HepG2 (cell line): ENCODE data around the gene RAC3.

Source experiments
- ATM ChIP-seq: fragments of 450-650 bp; IDR thresholded peaks from 2 replicates; pipeline ENCODE4 v1.7.1; 2017; ENCODE audit warnings: mild to moderate bottlenecking, borderline replicate concordance
- CTCF ChIP-seq: sonication (generic); formaldehyde crosslinking; IDR thresholded peaks from 2 replicates; pipeline ENCODE4 v1.5.0; 2020; ENCODE audit warnings: mild to moderate bottlenecking, missing genetic modification reagents, moderate library complexity
- EP300 ChIP-seq, 3 experiments: sonication (generic) in 1 of 3; formaldehyde crosslinking in 1 of 3; IDR thresholded peaks; 2 replicates each; pipeline versions ENCODE4 v1.5.1 to v1.6.1; 2011 to 2020; ENCODE audit warnings: low read depth in 2 of 3, low read length in 2 of 3, borderline replicate concordance in 1 of 3, improper control_type of control experiment in 1 of 3, mild to moderate bottlenecking in 1 of 3, missing genetic modification reagents in 1 of 3, moderate library complexity in 1 of 3
- JDP2 ChIP-seq: sonication (generic); formaldehyde crosslinking; IDR thresholded peaks from 2 replicates; pipeline ENCODE4 v1.8.1; 2022; ENCODE audit warnings: missing genetic modification reagents, borderline replicate concordance
- KDM2A ChIP-seq: sonication (generic); formaldehyde crosslinking; IDR thresholded peaks from 2 replicates; pipeline ENCODE4 v1.4.0; 2020; ENCODE audit warnings: low read depth, missing genetic modification reagents, borderline replicate concordance
- PREB ChIP-seq: sonication (generic); formaldehyde crosslinking; IDR thresholded peaks from 2 replicates; pipeline ENCODE4 v1.4.0; 2020; ENCODE audit warnings: missing genetic modification reagents
- SMC3 ChIP-seq: IDR thresholded peaks from 2 replicates; pipeline ENCODE4 v1.6.1; 2011; ENCODE audit warnings: low read length, improper control_type of control experiment
- SRF ChIP-seq: IDR thresholded peaks from 2 replicates; pipeline ENCODE4 v1.6.1; 2011; ENCODE audit warnings: mild to moderate bottlenecking, low read depth, low read length, moderate library complexity
- ZBTB1 ChIP-seq: sonication (generic); formaldehyde crosslinking; IDR thresholded peaks from 2 replicates; pipeline ENCODE4 v1.4.0; 2020; ENCODE audit warnings: missing genetic modification reagents, borderline replicate concordance
- ZMYM4 ChIP-seq: sonication (generic); formaldehyde crosslinking; IDR thresholded peaks from 2 replicates; pipeline ENCODE4 v1.8.1; 2023; ENCODE audit warnings: mild to moderate bottlenecking, missing genetic modification reagents
- ZNF629 ChIP-seq: sonication (generic); formaldehyde crosslinking; conservative IDR thresholded peaks from 2 replicates; pipeline ENCODE4 v1.5.0; 2020; ENCODE audit warnings: missing genetic modification reagents

- TF ChIP-seq SMC3 = no peak
- no peak for TF ChIP-seq ATM
- TF ChIP-seq JDP2 (CRISPR knock-in tag) = no peak
- no peak for TF ChIP-seq CTCF (CRISPR knock-in tag)
- no peak for TF ChIP-seq PREB (CRISPR knock-in tag)
- no peak for TF ChIP-seq ZBTB1 (CRISPR knock-in tag)
- no peak for TF ChIP-seq KDM2A (CRISPR knock-in tag)
- TF ChIP-seq SRF = no peak
- TF ChIP-seq ZMYM4 = no peak
- TF ChIP-seq EP300 (IDR thresholded peaks at IDR 0.05; ENCODE audit: low read depth in 2 of 2, low read length in 2 of 2) = no peak
- TF ChIP-seq EP300 (CRISPR knock-in tag; IDR thresholded peaks at IDR 0.05; ENCODE audit: borderline replicate concordance) = no peak
- no peak for TF ChIP-seq ZNF629 (CRISPR knock-in tag)
Observed at GRCh38 chr17:82034371-82035011, 3.0 kb downstream of the RAC3 start.
